ENCODE results near the gene INVS.
"Not testable (repeated sequence)": the region's sequence is repeated elsewhere in the genome, so short reads cannot be mapped to it uniquely, and the experiment has no call there.

- TF ChIP-seq TAF1 (IDR thresholded peaks at IDR 0.05; ENCODE audit: low read depth, low read length); POLR2A (IDR thresholded peaks at IDR 0.05; ENCODE audit: low read depth, low read length); POLR2AphosphoS5 (IDR thresholded peaks at IDR 0.05; ENCODE audit: low read depth, low read length); SPI1 (IDR thresholded peaks at IDR 0.05; ENCODE audit: low read depth, low read length); PAX5 (IDR thresholded peaks at IDR 0.05; ENCODE audit: insufficient read depth, low read length, severe bottlenecking): not testable (repeated sequence)
Measured at GRCh38 chr9:100076256-100076655, 22.8 kb upstream of the INVS start.

All from GM12891 (cell line).